ENCODE results near the gene MYBPH.

DNA sequence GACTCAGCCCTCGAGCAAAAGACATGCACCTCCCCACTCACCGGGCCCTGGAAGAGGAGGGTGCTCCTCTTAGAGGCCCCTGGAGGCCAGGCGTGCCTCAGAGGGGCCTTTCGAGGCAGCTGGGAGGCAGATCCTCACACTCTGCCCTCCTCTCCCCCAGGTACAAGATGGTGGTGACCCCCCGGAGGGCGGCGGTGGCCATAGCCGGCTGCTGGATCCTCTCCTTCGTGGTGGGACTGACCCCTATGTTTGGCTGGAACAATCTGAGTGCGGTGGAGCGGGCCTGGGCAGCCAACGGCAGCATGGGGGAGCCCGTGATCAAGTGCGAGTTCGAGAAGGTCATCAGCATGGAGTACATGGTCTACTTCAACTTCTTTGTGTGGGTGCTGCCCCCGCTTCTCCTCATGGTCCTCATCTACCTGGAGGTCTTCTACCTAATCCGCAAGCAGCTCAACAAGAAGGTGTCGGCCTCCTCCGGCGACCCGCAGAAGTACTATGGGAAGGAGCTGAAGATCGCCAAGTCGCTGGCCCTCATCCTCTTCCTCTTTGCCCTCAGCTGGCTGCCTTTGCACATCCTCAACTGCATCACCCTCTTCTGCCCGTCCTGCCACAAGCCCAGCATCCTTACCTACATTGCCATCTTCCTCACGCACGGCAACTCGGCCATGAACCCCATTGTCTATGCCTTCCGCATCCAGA, 10.4 kb downstream of the MYBPH start:
- no peak for TF ChIP-seq MYC (IDR thresholded peaks at IDR 0.05; ENCODE audit: low read depth, low read length)
- TF ChIP-seq, protein P1, sequence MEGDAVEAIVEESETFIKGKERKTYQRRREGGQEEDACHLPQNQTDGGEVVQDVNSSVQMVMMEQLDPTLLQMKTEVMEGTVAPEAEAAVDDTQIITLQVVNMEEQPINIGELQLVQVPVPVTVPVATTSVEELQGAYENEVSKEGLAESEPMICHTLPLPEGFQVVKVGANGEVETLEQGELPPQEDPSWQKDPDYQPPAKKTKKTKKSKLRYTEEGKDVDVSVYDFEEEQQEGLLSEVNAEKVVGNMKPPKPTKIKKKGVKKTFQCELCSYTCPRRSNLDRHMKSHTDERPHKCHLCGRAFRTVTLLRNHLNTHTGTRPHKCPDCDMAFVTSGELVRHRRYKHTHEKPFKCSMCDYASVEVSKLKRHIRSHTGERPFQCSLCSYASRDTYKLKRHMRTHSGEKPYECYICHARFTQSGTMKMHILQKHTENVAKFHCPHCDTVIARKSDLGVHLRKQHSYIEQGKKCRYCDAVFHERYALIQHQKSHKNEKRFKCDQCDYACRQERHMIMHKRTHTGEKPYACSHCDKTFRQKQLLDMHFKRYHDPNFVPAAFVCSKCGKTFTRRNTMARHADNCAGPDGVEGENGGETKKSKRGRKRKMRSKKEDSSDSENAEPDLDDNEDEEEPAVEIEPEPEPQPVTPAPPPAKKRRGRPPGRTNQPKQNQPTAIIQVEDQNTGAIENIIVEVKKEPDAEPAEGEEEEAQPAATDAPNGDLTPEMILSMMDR (IDR thresholded peaks at IDR 0.05; ENCODE audit: low read depth, low read length) = no peak
- TF ChIP-seq POLR2A (IDR thresholded peaks at IDR 0.05; ENCODE audit: extremely low read depth, insufficient read length) = no peak
- no peak for TF ChIP-seq MAX (IDR thresholded peaks at IDR 0.05; ENCODE audit: low read depth, low read length)
